ENCODE results near the gene DYNLRB1. TPM values are rescaled to one million over a fixed set of nuclear protein-coding genes. Genes with fewer than 3 reads are reported as not detected.

DYNLRB1 gene
- total and polyA plus RNA-seq, 2 donors (not counting 3 experiments of a cell fraction or from before 2014, with no cell fraction given) = 142 to 245 TPM

DNA sequence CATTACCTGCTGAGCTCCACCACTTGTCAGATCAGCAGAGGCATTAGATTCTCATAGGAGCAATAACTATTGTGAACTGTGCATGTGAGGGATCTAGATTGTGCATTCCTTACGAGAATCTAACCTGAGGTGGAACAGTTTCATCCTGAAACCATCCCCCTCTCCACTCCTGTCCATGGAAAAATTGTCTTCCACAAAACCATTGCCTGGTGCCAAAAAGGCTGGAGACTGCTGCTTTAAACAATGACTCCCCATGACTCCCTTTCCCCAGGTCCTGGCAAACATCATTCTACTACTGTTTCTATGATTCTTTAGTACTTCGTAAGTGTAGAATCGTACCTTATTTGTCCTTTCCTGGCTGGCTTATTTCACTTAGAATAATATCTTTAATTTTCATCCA lies 9.7 kb upstream of the DYNLRB1 start:
- Histone ChIP-seq H2AFZ (ENCODE audit: low read depth, low read length) (no peak overlapping the region), H3K9ac (replicated peaks; ENCODE audit: extremely low read depth, insufficient read depth, low read length) (no peak overlapping the region), H3K27ac (ENCODE audit: insufficient read depth, low read depth, low read length) (no peak overlapping the region), H3K9me1 (replicated peaks; ENCODE audit: control insufficient read depth, extremely low read depth, insufficient read depth, low read length) (no peaks in the 10 kb centered on the region), H3K27me3 (ENCODE audit: control insufficient read depth in 2 of 2, insufficient read depth in 2 of 2, low read length in 2 of 2) (no peaks in the 10 kb centered on the region), H3K36me3 (ENCODE audit: control insufficient read depth in 2 of 2, extremely low read depth in 1 of 2, insufficient read depth in 2 of 2, low read length in 2 of 2) (peaks cover 11 to 19% of the 10 kb centered on the region in 2 experiments), H3K4me3 (replicated peaks in 1 of 3; ENCODE audit: insufficient read depth in 1 of 3, low read depth in 1 of 3, low read length in 3 of 3) (no peak overlapping the region), H3K79me2 (ENCODE audit: control insufficient read depth, insufficient read depth, low read length) (no peaks in the 10 kb centered on the region), H3K4me2 (ENCODE audit: insufficient read depth, low read length) (no peak overlapping the region), H3K9me3 (replicated peaks; ENCODE audit: control insufficient read depth, insufficient read depth, low read length) (no peaks in the 10 kb centered on the region), H4K20me1 (replicated peaks; ENCODE audit: control insufficient read depth, extremely low read depth, insufficient read depth, low read length) (no peaks in the 10 kb centered on the region), H3K4me1 (ENCODE audit: control insufficient read depth, extremely low read depth, insufficient read depth, low read length) (no peaks in the 10 kb centered on the region)
- BruUV-seq (replicated peaks) = no TSS peak
- dilution Hi-C loops (cut with MboI; ENCODE audit: extremely low pct_ligation_motif_present, low sequenced_read_pairs) = no loop called here
- TF ChIP-seq, protein P1, sequence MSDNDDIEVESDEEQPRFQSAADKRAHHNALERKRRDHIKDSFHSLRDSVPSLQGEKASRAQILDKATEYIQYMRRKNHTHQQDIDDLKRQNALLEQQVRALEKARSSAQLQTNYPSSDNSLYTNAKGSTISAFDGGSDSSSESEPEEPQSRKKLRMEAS (IDR thresholded peaks at IDR 0.05; ENCODE audit: insufficient read depth, insufficient read length) = no peak
- TF ChIP-seq GATA2 (IDR thresholded peaks at IDR 0.05; ENCODE audit: insufficient read depth, insufficient read length, low read depth, low read length) (no peak), EZH2 (IDR thresholded peaks at IDR 0.05; ENCODE audit: borderline replicate concordance, low read depth, low read length, severe bottlenecking) (no peak), JUN (IDR thresholded peaks at IDR 0.05; ENCODE audit: borderline replicate concordance, insufficient read depth, insufficient read length, low read depth) (no peak), MYC (IDR thresholded peaks at IDR 0.05; ENCODE audit: low read depth, low read length) (no peak), FOS (IDR thresholded peaks at IDR 0.05; ENCODE audit: borderline replicate concordance, insufficient read depth, low read length) (no peak), POLR2A (IDR thresholded peaks at IDR 0.05; ENCODE audit: low read depth, low read length) (no peak), POLR2AphosphoS5 (IDR thresholded peaks at IDR 0.05; ENCODE audit: insufficient read depth, low read depth, low read length) (no peak)
- TF ChIP-seq, protein P2, sequence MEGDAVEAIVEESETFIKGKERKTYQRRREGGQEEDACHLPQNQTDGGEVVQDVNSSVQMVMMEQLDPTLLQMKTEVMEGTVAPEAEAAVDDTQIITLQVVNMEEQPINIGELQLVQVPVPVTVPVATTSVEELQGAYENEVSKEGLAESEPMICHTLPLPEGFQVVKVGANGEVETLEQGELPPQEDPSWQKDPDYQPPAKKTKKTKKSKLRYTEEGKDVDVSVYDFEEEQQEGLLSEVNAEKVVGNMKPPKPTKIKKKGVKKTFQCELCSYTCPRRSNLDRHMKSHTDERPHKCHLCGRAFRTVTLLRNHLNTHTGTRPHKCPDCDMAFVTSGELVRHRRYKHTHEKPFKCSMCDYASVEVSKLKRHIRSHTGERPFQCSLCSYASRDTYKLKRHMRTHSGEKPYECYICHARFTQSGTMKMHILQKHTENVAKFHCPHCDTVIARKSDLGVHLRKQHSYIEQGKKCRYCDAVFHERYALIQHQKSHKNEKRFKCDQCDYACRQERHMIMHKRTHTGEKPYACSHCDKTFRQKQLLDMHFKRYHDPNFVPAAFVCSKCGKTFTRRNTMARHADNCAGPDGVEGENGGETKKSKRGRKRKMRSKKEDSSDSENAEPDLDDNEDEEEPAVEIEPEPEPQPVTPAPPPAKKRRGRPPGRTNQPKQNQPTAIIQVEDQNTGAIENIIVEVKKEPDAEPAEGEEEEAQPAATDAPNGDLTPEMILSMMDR (IDR thresholded peaks at IDR 0.05; ENCODE audit: extremely low read depth in 1 of 2, insufficient read depth in 1 of 2, low read depth in 1 of 2, low read length in 2 of 2) = no peak
- FAIRE-seq (no peak), DNase-seq (ENCODE audit: low read depth, low spot score) (no peak)
- intact Hi-C loops (cut with micrococcal nuclease) = no loop called here
- POLR2A ChIA-PET = no interaction called here
- CTCF ChIA-PET = no interaction called here
